GM18951 (cell line): Measurements from ENCODE around the gene TDRD3.

ENCODE experiments used
- POLR2A ChIP-seq: IDR thresholded peaks from 4 replicates; pipeline ENCODE4 v1.6.1; 2011; ENCODE audit warnings: mild to moderate bottlenecking; ENCODE audit not compliant: insufficient read length, insufficient read depth; ENCODE audit errors: extremely low read depth
- in situ Hi-C: fragments of 300-500 bp; cut with MboI; formaldehyde crosslinking; loops from one replicate; pipeline ENCODE4 v1.12.0; 2022; ENCODE audit warnings: low sequenced_read_pairs, mixed read lengths, inconsistent platforms; ENCODE audit not compliant: unreplicated experiment

TDRD3 gene

GRCh38 chr13:60583911-60584753 lies 187.1 kb downstream of the TDRD3 start:
- no peak for TF ChIP-seq POLR2A
- in situ Hi-C loops: no loop called here

- no peak for TF ChIP-seq POLR2A
- in situ Hi-C loops: no loop called here
Measured at GRCh38 chr13:60584976-60585375, 188.0 kb downstream of the TDRD3 start.

GRCh38 chr13:60590800-60591747 lies 194.1 kb downstream of the TDRD3 start:
- no peak for TF ChIP-seq POLR2A
- in situ Hi-C loops: no loop called here

GRCh38 chr13:60603049-60603448 lies 206.0 kb downstream of the TDRD3 start:
- no peak for TF ChIP-seq POLR2A
- in situ Hi-C loops: no loop called here

GRCh38 chr13:60604058-60604457 lies 207.0 kb downstream of the TDRD3 start:
- no peak for TF ChIP-seq POLR2A
- in situ Hi-C loops: no loop called here

- no peak for TF ChIP-seq POLR2A
- in situ Hi-C loops: no loop called here
Measured at GRCh38 chr13:60608954-60609353, 211.9 kb downstream of the TDRD3 start.

GRCh38 chr13:60611523-60611922 lies 214.5 kb downstream of the TDRD3 start:
- in situ Hi-C loops: no loop called here
- no peak for TF ChIP-seq POLR2A

- in situ Hi-C loops: no loop called here
- TF ChIP-seq POLR2A: no peak
Measured at GRCh38 chr13:60612593-60612992, 215.6 kb downstream of the TDRD3 start.

GRCh38 chr13:60613080-60613479 lies 216.1 kb downstream of the TDRD3 start:
- in situ Hi-C loops: no loop called here

GRCh38 chr13:60617991-60618733 lies 221.1 kb downstream of the TDRD3 start:
- TF ChIP-seq POLR2A: no peak
- in situ Hi-C loops: no loop called here

More at GRCh38 chr13:60613080-60613479, 216.1 kb downstream of the TDRD3 start:
- TF ChIP-seq POLR2A: no peak

GRCh38 chr13:60619461-60619860 lies 222.4 kb downstream of the TDRD3 start:
- in situ Hi-C loops: no loop called here

GRCh38 chr13:60620611-60621395 lies 223.8 kb downstream of the TDRD3 start:
- in situ Hi-C loops: no loop called here
- no peak for TF ChIP-seq POLR2A

More at GRCh38 chr13:60619461-60619860, 222.4 kb downstream of the TDRD3 start:
- no peak for TF ChIP-seq POLR2A
